GM21619 (cell line): ENCODE measurements around the gene USP31.

Experiments
- ATAC-seq: cut with Tn5 transposase; IDR thresholded peaks from one replicate; pipeline ENCODE4 v1.9.1; 2021; ENCODE audit not compliant: unreplicated experiment

USP31 gene

DNA sequence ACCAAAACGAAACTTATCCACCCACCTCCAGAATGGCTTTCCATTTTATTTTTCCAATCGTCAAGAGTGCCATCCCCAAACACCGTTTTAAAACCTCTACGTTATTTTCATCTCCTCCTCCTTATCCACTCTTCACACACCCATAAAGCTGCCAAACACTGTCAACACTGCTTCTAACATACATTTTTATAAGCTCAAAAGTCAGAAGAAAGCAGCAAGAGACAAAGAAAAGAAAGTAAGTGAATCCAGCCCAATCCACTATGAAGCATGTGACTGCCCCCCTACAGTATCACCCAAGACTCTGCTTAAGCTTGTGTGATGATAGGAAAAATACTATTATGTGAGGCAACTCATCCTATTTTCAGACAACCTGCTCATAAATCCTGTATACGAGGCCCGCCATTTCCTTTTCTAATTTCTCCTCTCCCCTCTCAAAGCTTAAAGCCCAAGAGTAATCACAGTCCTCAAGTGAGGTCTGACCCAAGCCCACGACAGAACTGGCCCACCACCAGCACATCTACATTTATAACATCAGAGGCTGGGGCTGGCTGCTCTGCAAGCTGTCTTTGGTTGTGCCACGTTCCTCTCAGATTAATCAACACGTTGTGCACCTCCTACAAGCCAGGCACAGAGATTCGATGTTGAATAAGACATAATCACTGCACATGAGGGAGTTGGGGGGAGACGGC lies 16.3 kb downstream of the USP31 start:
- ATAC-seq = no peak

DNA sequence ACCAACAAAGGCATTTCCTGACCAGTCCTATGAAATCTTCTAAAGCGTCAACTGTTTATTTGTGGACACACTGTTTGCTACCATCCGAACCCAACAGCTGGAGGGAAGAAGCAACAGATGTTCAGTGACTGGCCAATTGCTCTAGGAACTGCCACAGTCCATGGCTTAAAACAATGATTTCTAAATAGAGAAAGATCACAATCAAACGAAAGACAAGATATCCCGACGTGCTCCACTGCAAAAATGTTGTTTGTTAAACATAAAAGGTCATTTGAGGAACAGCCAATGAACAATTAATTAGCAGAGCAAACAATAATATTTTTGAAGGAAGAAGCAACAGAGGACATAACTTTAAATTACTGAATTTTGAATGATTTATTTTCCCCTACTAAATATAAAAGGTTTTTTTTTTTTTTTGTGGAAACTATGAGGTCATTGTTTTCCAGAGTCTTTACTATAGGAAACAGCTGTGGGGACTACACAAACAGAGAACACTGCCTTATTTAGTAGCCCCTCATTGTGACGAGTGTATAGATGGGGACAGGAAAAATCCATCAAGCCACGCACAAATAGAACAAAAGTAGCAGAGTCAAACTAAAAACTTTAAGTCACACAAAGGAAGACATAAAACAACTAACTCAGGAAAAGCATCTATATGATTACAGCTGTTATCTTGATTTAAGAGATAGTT lies 17.2 kb downstream of the USP31 start:
- ATAC-seq = no peak

DNA sequence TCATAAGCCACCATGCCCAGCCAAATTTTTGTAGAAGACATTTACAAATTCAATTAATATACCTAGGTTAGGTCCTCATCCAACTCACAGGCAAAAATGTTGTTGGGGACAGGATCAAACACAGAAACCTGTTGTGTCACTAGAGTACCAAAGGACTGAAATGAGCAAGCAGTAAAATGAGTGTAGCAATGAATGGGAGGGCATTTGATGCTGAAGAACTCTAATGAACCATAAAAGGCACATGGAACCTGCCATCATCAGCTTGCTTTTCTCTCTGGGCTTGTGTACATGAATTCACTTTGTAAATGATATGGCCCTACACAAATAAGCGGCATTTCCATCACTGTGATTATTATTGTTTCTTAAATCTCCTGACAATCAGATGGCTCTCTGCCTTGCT lies 17.8 kb downstream of the USP31 start:
- ATAC-seq = no peak

DNA sequence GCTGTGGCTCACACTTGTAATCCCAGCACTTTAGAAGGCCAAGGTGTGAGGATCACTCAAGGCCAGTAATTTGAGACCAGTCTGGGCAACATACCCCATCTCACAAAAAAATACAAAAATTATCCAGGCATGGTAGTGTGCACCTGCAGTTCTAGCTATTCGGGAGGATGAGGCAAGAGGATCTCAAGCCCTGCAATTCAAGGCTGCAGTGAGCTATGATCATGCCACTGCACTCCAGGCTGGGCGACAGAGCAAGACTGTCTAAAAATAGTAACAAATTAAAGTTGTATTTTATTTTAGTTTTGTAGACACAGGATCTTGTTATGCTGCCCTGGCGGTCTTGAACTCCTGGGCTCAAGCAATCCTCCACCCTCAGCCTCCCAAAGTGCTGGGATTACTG lies 18.2 kb downstream of the USP31 start:
- ATAC-seq = no peak

DNA sequence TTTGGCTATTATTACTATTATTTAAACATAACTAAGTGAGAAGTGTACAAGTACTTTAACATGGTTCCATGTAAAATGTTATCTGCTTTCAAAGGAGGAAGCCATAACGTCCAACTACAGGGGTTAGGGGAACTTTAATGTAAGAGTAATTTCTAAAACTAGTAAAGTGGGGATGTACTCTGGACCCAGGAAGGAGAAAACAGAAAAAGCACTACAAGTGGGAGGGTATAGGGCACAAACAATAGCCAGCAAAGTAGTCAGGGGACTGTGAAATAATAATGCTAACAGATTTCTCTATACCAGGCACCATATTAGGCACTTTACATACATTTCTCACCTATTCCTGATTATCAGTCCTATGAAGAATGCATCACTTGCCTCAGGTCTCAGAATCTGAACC lies 19.6 kb downstream of the USP31 start:
- ATAC-seq = no peak

DNA sequence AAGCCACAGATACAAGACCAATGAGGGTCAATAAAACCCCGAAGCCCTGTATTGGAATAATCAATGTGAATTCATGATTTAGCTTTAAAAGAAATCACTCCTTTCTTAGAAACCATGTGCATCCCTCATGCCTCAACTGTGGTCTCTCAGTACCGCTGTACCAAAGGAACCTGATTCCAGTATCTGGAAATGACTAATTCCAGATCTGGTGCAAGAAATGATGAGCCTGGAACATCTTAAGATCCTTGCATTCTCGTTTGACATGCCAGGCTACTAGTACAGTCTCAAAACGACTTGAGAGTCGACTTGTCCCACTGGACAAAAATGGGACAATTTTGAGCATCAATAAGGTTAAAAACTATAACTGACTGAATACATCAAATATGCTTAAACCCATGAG lies 21.2 kb downstream of the USP31 start:
- no peak for ATAC-seq

DNA sequence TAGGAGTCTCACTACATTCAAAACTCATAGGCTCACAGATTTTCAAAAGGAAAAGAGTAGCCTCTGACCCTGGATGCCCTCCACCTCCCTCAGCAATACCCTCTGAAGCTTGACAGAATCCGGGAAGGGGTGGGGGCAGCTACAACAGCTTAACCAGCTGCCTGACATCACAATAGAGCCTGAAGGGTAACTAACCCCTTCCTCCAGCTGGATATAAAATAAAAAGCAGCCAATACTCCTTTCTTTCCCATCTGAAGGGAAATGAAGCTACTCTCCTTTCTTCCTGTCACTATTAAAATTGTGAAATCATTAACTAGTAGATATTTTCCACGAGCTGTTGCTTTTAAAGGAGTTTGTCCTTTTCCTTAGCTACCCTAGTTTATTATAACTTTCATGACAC lies 24.0 kb downstream of the USP31 start:
- ATAC-seq = no peak

DNA sequence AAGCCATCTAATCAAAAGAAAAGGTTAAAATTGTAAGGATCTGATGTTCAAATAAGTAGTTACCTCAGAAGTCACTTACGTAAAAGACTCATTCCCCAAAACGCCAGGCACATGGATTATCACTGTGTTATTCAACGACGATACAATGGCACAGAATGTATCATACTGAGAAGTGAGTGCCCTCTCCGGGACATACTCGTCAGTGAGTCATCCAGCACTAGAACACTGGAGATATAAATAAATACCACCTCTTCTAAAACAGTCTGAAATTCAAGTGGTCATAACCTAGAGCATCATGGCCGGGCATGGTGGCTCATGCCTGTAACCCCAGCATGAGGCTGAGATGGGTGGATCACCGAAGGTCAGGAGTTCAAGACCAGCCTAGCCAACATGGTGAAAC lies 24.9 kb downstream of the USP31 start:
- ATAC-seq = no peak

DNA sequence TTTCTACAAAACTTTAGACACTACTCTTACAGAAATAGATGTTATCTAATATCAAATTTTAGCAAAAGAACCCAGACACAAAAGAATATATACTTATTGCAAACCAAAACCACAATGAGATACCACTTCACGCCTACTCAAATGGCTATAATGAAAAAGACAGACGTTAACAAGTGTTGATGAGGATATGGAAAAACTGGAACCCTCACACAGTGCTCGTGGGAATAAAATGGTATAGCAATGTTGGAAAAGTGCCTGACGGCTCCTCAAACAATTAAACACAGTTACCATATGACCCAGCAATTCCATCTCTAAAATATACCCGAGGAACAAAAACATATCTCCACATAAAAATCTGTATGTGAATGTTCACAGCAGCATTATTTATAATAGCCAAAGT lies 27.1 kb downstream of the USP31 start:
- ATAC-seq = no peak

DNA sequence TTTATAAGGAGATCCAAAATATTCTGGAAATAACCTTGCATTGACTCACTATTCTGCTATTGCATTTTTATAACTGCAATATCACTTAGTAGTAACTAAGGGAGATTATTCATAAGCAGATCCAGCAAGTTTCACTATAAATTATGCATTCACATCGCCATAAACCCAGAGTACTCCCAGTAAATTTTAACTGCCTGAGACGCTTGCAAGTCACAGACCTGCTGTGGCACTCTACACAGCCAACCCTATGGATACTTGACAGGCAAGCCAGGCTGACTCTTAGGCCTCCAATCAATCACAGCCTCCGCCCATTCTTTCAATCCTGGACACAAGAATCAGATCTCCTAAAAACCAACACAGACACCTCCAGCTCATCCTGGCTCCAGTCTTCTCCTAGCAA lies 28.2 kb downstream of the USP31 start:
- no peak for ATAC-seq

DNA sequence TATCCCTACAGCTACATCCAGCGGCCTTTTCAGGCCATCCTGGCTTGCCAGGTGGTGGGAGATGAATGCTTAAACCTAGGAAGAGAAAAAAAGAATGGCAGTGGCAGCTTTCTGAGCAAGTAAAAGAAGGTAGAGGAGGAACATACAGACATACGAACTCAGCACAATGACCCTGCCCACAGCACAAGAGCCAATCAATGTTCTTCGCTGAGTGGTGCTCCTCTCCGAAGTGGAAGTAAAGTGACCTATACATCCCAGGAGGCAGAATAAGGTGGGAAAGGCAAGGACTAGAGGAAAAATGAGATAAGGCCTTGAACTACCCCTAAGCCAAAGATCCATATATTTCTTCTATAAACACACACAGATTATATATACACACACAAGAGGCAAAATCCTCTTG lies 28.7 kb downstream of the USP31 start:
- no peak for ATAC-seq

DNA sequence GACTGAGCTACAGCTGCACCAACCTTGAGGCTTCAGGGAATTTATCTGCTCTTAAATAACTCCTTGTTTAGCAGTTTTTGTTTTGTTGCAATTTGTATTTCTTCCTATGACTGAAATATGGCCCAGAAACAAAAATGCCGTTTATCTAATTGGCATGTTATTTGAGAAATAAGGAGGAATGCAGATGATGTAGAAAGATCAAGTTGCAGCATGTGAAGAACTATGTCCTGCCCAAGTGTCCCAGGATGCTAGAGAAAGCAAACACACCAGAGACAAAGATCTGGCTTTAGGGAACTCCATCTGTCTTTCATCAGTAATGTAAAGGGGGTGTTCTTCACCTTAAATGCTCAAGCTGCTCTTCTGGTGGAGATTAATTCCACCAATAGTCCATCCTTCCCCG lies 29.7 kb downstream of the USP31 start:
- no peak for ATAC-seq

DNA sequence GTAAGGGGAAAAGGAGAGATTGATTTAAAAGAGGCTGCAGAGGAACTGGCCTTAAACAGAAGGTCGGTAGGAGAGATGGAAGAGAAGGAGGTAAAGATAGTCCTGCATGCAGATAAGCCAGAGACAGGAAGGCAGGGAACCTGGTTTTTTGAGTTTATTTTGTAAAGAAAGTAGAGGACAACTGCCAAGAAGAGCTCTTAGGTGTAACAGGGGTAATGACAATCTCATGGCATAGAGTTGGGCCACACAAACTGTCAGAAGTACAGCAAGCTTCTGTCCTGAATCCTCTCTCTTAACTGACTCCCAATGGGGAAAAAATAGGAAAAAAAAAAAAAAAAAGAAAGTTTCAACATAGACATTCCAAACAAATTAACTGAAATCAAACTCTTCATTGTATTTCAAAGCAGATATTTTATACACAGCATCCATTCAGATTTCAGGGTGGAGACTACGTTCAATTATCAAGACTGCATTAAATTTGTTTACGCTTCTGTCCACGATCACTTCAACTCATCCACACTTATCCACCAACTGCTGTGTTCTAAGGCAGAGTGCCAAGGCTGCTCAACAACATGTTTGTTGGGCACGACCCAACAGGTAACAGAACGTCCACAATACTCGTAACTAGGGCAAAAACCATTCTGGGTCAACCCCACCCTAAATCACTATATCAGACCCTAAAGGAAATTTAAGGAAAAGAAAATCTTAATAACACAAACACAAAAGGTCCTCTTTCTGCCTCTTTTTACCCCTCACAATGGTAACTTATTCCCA lies 34.9 kb downstream of the USP31 start:
- ATAC-seq = no peak

DNA sequence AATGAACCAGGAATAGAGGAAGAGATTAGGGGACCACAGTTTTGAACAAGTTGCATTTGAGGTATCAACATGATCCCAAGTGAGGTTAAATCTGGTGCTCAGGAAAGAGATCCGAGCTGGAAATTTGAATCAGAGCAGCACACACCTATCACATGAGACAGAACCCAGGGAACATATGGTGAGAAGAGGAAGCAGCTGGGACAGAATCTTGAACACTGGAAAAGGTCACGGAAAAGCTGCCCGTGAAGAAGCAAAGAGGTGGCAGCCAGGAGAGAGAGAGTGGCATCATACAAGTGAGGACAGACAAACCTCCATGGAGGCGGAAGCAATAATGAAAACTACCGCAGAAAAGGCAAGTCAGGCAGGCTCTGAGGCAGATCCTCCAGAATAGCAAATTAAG lies 36.1 kb downstream of the USP31 start:
- ATAC-seq = no peak

DNA sequence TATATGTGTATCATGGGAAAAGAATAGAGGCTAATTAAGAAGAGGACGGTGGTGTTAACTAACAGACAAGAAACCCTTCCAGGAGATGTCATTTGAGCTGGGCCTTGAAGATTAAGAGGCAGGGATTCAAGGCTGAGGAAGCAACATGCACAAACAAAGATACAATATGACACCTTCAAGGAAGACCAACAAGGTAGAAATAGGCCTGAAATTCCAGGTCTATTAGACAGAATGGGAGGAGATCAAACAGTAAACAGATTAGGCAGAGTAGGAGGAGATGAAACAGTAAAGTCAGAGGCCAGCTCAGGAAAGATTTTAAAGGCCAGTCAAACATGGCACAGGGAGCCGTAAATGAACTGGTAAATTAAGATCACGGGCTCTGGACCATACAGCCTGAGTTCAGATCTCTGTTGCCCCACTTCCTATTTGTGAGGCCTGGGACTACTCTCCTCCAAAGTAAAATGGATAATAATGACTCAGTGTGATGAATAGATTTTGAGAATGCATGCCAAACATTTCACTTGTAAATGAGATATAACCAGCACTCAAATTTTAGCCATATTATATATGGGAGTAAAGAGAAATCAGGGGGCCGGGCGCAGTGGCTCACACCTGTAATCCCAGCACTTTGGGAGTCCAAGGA lies 38.9 kb downstream of the USP31 start:
- ATAC-seq = no peak

DNA sequence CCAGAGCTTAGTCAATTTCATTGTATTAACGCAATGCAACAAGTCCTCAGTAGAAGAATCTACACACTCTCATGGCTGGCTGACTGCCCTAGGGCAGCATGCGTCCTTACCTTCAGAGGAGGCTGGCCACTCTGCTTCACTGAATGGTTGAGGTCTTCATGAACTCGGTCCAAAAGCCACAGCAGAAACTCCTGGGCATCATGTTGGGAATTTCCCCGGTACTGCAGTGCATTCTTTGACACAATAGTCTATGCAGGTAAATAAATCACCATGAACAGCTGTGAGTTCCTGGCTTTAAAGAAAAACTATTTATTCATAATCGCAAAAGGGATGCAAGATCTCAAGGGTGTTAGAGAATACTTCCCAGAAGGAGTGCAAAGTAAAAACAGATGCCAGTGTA lies 41.3 kb downstream of the USP31 start:
- ATAC-seq = no peak

DNA sequence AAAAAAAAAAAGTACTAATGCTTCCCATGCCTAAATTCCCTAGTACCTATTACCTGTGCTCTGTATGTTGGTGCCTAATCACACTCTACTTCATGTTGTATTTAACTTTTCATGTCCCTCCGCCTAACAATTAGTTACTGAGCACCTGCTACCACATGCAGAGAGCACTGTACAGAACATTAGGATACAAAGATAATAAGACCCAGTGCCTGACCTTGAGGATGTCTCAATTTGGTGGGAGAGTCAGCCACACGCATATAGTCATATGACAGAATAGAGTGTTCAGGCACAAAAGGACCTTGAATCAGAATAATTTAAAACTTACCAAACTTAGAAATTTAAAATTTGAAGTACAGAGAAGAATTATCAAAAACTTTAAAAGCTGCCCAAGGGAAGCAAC lies 42.1 kb downstream of the USP31 start:
- ATAC-seq = no peak

DNA sequence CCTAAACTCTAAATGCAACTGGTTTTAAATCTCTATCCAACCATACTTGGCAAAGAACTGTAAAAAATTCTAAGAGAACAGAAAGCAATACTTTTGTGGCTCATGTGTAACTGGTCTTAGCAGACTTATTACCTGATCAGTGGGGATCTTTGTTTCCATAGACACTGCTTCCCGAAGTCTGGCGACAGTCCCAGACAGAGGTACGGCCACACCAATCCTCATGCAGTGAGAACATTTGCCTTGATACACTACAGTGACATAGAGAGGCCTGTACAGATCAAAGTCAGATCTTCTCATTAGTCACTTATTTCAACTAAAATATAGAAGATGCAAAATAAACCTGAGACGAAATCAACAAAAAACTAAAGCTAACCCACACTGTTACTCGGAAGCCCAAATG lies 43.9 kb downstream of the USP31 start:
- no peak for ATAC-seq

DNA sequence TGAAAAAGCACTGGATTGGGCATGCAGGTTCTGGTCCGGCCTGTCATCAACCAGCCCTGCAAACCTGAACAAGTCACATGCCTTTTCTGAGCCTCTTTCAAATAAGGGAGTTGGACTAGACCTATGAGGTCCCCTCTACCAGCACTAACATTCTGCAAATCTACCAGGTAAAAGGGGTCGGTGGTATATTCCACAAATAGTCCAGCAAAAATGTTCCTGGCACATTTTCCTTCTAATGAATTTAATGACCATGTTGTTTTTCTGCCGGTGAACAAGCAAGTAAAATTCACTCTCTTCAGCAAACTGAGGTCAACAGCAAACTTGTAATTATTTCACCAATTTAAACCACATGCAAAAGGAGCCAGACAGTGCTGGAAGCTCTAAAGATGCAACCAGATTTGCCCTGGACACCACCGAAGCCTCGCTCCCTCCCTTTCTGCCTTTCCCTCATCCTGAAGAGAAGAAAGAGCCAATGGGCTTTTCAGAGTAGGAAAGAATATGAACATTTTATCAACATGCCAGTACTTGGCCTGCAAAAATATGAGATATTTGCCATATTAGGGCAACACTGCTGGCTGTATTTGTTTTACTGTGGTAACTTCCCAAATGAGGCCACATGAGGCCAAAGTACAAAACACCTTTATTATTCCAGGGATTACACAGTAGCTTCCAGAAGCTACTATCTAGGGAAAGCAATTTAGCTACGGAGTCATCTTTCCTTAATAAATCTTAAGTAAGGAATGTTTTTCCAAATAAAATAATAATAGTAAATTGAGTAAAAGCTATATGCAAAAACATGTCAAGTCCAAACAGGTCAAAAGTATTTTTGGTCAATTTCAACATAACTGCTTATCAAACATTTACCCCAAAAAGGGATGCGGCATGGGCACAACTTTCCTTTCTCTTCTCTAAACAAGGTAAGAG lies 45.0 kb downstream of the USP31 start:
- ATAC-seq = no peak

DNA sequence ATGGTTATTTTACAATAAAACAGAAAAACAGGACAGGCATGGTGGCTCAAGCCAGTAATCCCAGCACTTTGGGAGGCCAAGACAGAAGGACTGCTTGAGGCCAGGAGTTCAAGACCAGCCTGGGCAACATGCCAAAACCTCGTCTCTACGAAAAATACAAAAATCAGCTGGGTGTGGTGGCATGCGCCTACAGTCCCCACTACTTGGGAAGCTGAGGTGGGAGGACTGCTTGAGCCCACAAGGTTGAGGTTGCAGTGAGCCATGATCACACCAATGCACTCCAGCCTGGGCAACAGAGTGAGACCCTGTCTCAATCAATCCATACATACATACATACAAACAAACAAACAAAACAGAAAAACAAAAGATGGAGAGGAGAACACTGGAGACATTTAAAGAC lies 45.6 kb downstream of the USP31 start:
- no peak for ATAC-seq
